HG03103 (cell line): ENCODE data around the gene USP6NL.
"Not testable (repeated sequence)": the region's sequence is repeated elsewhere in the genome, so short reads cannot be mapped to it uniquely, and the experiment has no call there.

ENCODE experiments used
- ATAC-seq: cut with Tn5 transposase; IDR thresholded peaks from one replicate; pipeline ENCODE4 v1.9.1; 2021; ENCODE audit warnings: low read depth; ENCODE audit not compliant: unreplicated experiment

USP6NL gene

GRCh38 chr10:11448545-11449244 is 162.8 kb downstream of the USP6NL start:
- peak; percentile 81 for ATAC-seq

- ATAC-seq: peak; percentile 55
These were observed 163.3 kb downstream of the USP6NL start for GRCh38 chr10:11448190-11448544.

- no peak for ATAC-seq
These were observed 163.9 kb downstream of the USP6NL start for GRCh38 chr10:11447586-11447985.

DNA sequence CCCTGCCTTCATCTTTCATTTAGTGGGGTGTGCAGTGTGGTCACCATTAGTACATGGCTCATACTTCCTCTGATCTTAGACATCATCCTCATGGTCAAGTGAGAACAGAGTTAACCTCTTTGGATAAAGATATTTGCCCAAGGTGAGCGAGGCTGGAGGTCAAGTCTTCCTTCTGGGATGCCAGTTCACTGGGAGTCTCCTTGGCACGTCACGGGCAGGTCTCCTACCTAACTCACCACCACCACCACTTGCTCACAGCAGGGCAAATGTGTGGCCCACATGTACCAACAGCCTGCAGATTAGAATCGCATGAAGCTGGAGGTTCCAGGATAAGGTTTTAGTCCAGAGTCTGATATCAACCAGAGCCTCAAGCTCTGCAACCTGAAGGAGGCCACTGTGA is 164.6 kb downstream of the USP6NL start:
- ATAC-seq: no peak

DNA sequence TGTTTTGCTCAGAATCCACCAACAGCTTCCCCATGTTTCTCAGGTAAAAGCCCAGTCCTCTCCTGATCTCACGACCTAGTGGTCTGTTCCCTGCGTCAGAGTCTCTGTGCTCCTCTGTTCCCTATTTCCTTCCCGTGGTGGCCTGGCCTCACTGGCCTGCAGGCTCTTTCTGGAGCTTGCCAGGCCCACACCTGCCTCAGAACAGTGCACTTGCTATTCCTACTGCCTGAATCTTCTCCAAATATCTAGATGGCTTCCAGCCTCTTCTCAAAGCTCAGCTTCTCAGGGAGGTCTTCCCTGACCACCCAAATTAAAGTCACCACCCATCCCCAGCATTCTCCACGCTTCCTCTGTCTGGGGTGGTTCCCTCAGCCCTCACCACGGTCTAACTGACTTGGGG is 165.3 kb downstream of the USP6NL start:
- ATAC-seq: no peak

- ATAC-seq: no peak
These were observed 166.8 kb downstream of the USP6NL start for GRCh38 chr10:11444531-11445228.

GRCh38 chr10:11444155-11444530 is 167.3 kb downstream of the USP6NL start:
- no peak for ATAC-seq

- no peak for ATAC-seq
These were observed 167.8 kb downstream of the USP6NL start for GRCh38 chr10:11443468-11444154.

GRCh38 chr10:11442001-11442773 is 169.3 kb downstream of the USP6NL start:
- no peak for ATAC-seq

GRCh38 chr10:11441151-11441535 is 170.3 kb downstream of the USP6NL start:
- no peak for ATAC-seq

DNA sequence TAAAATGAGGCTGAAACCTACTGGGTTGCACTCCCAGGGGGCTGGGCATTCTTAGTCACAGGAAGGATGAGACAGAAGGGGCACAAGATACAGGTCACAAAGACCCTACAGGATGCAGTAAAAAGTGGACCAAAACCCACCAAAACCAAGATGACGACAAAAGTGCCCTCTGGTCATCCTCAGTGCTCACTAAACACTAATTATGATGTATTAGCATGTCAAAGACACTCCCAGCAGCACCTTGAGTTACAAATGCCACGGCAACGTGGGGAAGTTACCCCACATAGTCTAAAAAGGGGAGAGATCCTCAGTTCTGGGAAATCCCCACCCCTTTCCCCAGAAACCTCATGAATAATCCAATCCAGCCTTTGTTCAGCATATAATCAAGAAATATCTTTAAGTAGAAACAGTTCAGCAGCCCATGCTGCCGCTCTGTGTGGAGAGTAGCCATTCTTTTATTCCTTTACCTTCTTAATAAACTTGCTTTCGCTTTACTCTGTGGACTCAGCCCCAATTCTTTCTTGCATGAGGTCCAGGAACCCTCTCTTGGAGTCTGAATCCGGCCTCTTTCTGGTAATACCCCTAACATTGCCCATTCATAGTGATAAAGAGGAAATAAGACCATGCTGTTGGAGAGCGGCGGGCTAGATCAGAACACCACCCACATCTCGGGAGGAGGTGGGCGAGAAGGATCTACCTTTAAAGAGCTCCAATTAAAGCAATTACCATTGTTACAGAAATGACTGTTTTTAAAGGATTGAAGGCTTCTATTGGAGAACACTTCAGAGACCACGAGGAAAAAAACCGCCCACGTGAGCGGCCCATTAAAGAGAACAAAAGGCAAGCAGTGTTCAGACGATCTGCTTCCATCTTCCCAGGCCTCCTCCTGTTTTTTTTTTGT is 170.9 kb downstream of the USP6NL start:
- no peak for ATAC-seq

- no peak for ATAC-seq
These were observed 171.9 kb downstream of the USP6NL start for GRCh38 chr10:11439523-11440053.

DNA sequence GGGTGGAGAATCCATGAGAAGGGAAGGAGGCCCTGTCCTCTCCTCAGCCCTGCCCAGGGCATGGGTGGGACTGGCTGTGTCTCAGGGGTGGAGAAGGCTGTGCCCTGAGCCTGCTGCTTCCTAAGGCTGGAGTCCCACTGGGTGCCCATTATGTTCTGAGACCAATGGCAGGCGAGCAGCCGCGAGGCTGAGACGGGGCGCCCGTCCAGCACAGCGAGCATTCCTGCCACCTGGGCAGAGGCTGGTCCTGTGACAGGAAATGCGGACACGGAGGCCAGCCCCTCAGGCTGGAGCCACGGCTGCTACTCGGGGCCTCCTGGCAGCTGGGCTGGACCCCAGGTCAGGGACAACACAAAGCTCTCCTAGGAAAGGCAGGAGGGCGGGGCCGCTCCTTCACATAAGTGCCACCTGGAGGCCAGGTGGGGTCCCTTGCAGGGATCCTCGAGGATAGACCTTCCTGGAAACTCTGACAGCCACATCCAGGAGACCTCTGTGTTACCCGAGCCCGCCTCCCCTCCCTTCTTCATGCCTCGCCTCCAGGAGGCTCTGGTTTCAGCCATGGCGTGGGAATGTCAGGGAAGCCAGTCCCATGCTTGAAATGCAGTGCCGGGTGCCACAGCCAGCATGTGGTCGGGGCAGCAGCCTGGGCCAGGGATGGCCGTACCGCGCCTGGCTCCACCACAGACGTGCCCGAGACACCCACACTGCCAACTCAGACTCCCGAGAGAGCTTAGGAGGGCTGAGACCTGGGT is 173.9 kb downstream of the USP6NL start:
- no peak for ATAC-seq

DNA sequence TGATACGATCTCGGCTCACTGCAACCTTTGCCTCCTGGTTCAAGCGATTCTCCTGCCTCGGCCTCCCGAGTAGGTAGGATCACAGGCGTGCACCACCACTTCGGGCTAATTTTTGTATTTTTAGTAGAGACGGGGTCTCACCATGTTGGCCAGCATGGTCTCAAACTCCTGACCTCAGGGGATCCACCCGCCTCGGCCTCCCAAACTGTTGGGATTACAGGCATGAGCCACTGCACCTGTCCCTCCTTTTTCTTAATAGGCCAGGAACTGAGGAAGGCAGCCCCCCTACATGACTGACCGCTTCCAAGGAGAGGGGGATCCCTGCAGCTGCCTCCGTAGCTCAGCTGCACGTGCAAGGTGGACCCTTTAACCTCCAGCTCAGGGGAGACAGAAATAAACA is 175.0 kb downstream of the USP6NL start:
- not testable (repeated sequence) for ATAC-seq

DNA sequence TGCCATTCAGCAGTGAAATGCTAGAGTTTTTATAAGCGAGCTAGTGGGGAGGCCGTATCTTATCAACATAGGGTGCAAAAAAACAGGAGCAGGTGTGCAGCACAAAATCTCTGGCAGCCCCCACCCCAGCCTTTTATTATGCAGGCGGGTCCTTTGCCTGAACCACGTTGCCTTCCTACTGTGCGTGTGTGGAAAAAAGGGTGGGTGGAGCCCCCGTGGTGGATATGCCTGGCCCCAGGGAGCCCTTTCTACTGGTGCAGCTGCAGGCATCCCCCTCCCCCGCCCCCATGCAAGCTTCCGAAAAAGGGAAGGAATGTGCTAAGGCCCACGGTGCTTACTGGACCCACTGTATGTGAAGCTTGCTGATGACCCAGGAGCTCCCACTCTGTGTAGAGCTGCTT is 175.9 kb downstream of the USP6NL start:
- no peak for ATAC-seq

DNA sequence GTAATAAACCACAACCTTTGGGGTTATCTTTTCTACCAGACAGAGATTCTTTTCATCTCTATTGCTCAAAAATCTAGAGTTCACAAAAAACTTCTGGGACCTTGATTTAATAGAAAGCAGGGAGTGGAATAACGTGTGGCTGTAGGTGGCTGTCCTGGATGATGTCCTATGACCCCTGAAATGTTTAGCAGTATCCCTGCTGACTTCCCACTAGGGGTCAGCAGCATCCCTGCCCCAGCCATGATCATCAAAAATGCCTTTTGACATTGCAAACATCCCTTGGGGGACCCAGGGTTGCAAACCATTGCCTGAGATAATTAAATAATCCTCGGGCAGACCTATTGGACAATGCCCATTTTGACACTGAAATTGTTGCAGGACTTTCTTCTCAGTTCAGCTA is 177.1 kb downstream of the USP6NL start:
- no peak for ATAC-seq

DNA sequence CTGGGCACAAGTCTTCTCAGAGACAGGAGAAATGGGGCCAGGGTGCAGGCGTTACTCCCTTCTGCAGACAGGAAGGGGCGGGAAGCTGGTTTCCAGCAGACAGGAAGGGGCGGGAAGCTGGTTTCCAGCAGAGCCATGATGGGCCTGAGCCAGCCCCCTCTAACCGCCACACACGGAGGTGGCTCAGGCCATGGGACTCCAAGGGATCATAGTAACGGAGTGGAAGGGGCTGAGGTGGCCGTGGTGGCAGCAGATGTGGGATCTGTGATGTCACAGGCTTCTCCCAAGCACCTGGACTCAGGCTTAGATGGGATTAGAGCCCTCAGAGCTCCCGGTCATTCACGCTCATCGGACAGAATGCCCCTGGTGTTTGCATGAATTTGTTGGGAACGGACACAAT is 177.8 kb downstream of the USP6NL start:
- no peak for ATAC-seq

DNA sequence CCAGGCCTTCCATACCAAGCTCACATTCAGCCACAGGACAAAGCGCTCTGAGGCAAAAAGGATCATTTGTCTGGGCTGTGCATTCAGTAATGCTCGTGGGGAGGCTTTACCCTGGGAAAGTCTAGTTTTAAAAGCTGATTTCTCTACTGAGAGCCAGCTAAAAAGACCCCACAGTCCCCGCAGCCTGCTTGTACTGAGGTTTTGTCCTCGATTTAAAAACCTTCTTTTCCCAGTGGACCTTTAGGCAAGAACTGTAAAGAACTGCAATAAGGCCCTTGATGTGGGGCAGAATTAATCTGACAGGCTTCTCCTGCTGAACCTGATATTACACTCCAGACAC is 180.3 kb downstream of the USP6NL start:
- no peak for ATAC-seq
